CD14-positive monocyte (primary cell): Measurements from ENCODE around the gene SP100. TPM values are rescaled to one million over a fixed set of nuclear protein-coding genes. Genes with fewer than 3 reads are reported as not detected.

Experiments used
- DNase-seq, 3 donors: peaks; one replicate each; pipeline ENCODE4 v3.0.0-alpha.2; 2011 to 2022
- H2AFZ ChIP-seq: 2 replicates; pipeline ENCODE4 v1.6.0; 2012; ENCODE audit warnings: mild to moderate bottlenecking, low read depth, low read length, inconsistent platforms; ENCODE audit not compliant: insufficient read depth, poor library complexity, severe bottlenecking
- H3K27ac ChIP-seq, 2 donors: 1 replicate in 1 of 2; 2 replicates in 1 of 2; pipeline ENCODE4 v1.5.1; 2012 to 2013; ENCODE audit warnings: low read length in 2 of 2, control low read depth in 1 of 2, inconsistent platforms in 1 of 2, low read depth in 1 of 2, mild to moderate bottlenecking in 1 of 2
- H3K27me3 ChIP-seq, 2 donors: one replicate each; pipeline versions ENCODE4 v1.6.0 to v1.6.1; 2011 to 2013; ENCODE audit warnings: low read length in 2 of 2; ENCODE audit not compliant: control insufficient read depth in 2 of 2, insufficient read depth in 2 of 2
- H3K36me3 ChIP-seq, 2 donors: replicated peaks in 1 of 2; 1 replicate in 1 of 2; 2 replicates in 1 of 2; pipeline versions ENCODE4 v1.5.1 to v1.6.1; 2012 to 2013; ENCODE audit warnings: low read length in 2 of 2, control low read depth in 1 of 2, inconsistent platforms in 1 of 2, mild to moderate bottlenecking in 1 of 2; ENCODE audit not compliant: insufficient read depth in 2 of 2, control insufficient read depth in 1 of 2
- H3K4me1 ChIP-seq, 2 donors: 1 replicate in 1 of 2; 2 replicates in 1 of 2; pipeline versions ENCODE4 v1.5.1 to v1.6.1; 2012 to 2013; ENCODE audit warnings: low read length in 2 of 2, control low read depth in 1 of 2, inconsistent platforms in 1 of 2, mild to moderate bottlenecking in 1 of 2, moderate library complexity in 1 of 2; ENCODE audit not compliant: insufficient read depth in 2 of 2, control insufficient read depth in 1 of 2
- H3K4me2 ChIP-seq: replicated peaks from 2 replicates; pipeline ENCODE3; 2012; ENCODE audit warnings: low read length, moderate library complexity, mild to moderate bottlenecking; ENCODE audit not compliant: poor library complexity, severe bottlenecking; ENCODE audit errors: extremely low read depth
- H3K4me3 ChIP-seq, 3 experiments: fragments of 200-600 bp in 1 of 3; sonication (generic) in 1 of 3; replicated peaks in 1 of 3; 1 replicate in 2 of 3; 2 replicates in 1 of 3; pipeline ENCODE4 v1.5.1; 2011 to 2013; ENCODE audit warnings: low read length in 3 of 3, mild to moderate bottlenecking in 3 of 3, control low read depth in 2 of 3, low read depth in 2 of 3, inconsistent platforms in 1 of 3, moderate library complexity in 1 of 3
- H3K79me2 ChIP-seq: 2 replicates; pipeline ENCODE4 v1.6.0; 2012; ENCODE audit warnings: mild to moderate bottlenecking, control low read depth, inconsistent platforms, low read length, moderate library complexity; ENCODE audit not compliant: insufficient read depth
- H3K9ac ChIP-seq: 2 replicates; pipeline ENCODE4 v1.6.0; 2017; ENCODE audit warnings: low read length, mild to moderate bottlenecking; ENCODE audit not compliant: insufficient read depth, poor library complexity, severe bottlenecking
- H3K9me3 ChIP-seq, 2 donors: replicated peaks in 1 of 2; 1 replicate in 1 of 2; 2 replicates in 1 of 2; pipeline versions ENCODE4 v1.5.1 to v1.6.1; 2012 to 2013; ENCODE audit warnings: low read length in 2 of 2, control low read depth in 1 of 2; ENCODE audit not compliant: control insufficient read depth in 1 of 2, insufficient read depth in 1 of 2
- H4K20me1 ChIP-seq: 2 replicates; pipeline ENCODE4 v1.6.0; 2012; ENCODE audit warnings: mild to moderate bottlenecking, low read length, control low read depth, moderate library complexity; ENCODE audit not compliant: insufficient read depth
- H3K27ac Mint-ChIP-seq, 7 donors: one replicate each; pipeline ENCODE4 v1.8.0; 2020; ENCODE audit warnings: mild to moderate bottlenecking in 7 of 7, mixed read lengths in 7 of 7, moderate library complexity in 6 of 7, inconsistent platforms in 2 of 7
- H3K27me3 Mint-ChIP-seq, 3 donors: one replicate each; pipeline ENCODE4 v1.8.0; 2021 to 2022; ENCODE audit warnings: low read depth in 3 of 3, mild to moderate bottlenecking in 3 of 3, mixed read lengths in 3 of 3, moderate library complexity in 3 of 3, inconsistent platforms in 1 of 3
- H3K36me3 Mint-ChIP-seq, 2 donors: one replicate each; pipeline ENCODE4 v1.8.0; 2020; ENCODE audit warnings: mixed read lengths in 2 of 2, inconsistent platforms in 1 of 2, mild to moderate bottlenecking in 1 of 2
- H3K4me1 Mint-ChIP-seq: one replicate; pipeline ENCODE4 v1.8.0; 2020; ENCODE audit warnings: mild to moderate bottlenecking, mixed read lengths
- H3K4me3 Mint-ChIP-seq, 2 donors: one replicate each; pipeline ENCODE4 v1.8.0; 2020; ENCODE audit warnings: mild to moderate bottlenecking in 2 of 2, mixed read lengths in 2 of 2, moderate library complexity in 1 of 2
- H3K9me3 Mint-ChIP-seq, 7 donors: one replicate each; pipeline ENCODE4 v1.8.0; 2020 to 2022; ENCODE audit warnings: mixed read lengths in 7 of 7, mild to moderate bottlenecking in 6 of 7, moderate library complexity in 6 of 7, inconsistent platforms in 2 of 7
- WGBS: methylation state at CpG from one replicate; pipeline ENCODE4 v1.1.5; 2013; ENCODE audit warnings: missing lambda C conversion rate; ENCODE audit not compliant: insufficient coverage; 5-methylcytosine and 5-hydroxymethylcytosine counted together
- intact Hi-C, 2 donors: fragments of 100-400 bp; cut with micrococcal nuclease; formaldehyde crosslinking; loops; one replicate each; pipeline versions ENCODE4 v1.15.0 to v1.15.1; 2023
- polyA plus RNA-seq, 3 donors: library from polyadenylated mRNA; depleted of rRNA in 1 of 3; unstranded in 2 of 3; stranded (reverse) in 1 of 3; fragments of 300-500 nt in 2 of 3; fragments of >200 nt in 1 of 3; fragmentation: Illumina TruSeq in 2 of 3; gene quantifications; 1 replicate in 2 of 3; 2 replicates in 1 of 3; pipeline ENCODE4 v1.2.3, GENCODE V29; 2012 to 2021
- TF ChIP-seq, protein P1 (sequence below): fragments of 200-600 bp; IDR thresholded peaks from one replicate; pipeline ENCODE4 v1.8.0; 2022; ENCODE audit warnings: antibody characterized with exemption, mild to moderate bottlenecking

Gene SP100
- polyA plus RNA-seq, 3 donors, result 68.1 to 101 (median 97.4) TPM

DNA sequence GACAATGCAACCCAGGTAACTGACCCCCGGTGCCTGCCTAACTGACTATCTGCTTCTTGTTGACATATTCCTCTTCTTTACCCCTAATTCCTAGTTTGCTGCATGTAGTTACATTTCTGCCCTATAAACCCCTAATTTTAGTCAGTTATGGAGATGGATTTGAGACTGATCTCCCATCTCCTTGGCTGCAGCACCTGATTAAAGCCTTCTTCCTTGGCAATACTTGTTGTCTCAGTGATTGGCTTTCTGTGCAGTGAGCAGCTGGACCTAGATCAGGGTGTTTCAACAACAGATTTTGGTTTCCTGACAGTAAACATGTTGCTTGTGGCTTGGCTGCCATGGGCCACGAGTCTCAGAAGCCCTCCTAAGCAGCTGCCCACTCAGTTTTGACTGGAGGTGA, 105.4 kb downstream of the SP100 start:
- Histone ChIP-seq H3K9ac (no peak overlapping the region), H3K27me3 (no peaks in the 10 kb centered on the region), H4K20me1 (no peaks in the 10 kb centered on the region), H3K79me2 (no peaks in the 10 kb centered on the region), H2AFZ (no peak overlapping the region), H3K27ac (no peak overlapping the region), H3K4me2 (no peak overlapping the region), H3K4me1 (no peaks in the 10 kb centered on the region), H3K4me3 (no peak overlapping the region), H3K36me3 (peaks cover 0 to 19% of the 10 kb centered on the region in 2 donors), H3K9me3 (peaks cover 43 to 49% of the 10 kb centered on the region in 2 donors)
- no peak overlapping the region for H3K27ac Mint-ChIP-seq
- peaks cover 33 to 52% (median 48%) of the 10 kb centered on the region in 7 donors for H3K9me3 Mint-ChIP-seq
- peaks cover 23 to 36% of the 10 kb centered on the region in 2 donors for H3K36me3 Mint-ChIP-seq
- no peaks in the 10 kb centered on the region for H3K27me3 Mint-ChIP-seq
- 88% methylated on average over 2 of the region's 2 CpGs for WGBS
- DNase-seq, result no peak
- TF ChIP-seq, protein P1, sequence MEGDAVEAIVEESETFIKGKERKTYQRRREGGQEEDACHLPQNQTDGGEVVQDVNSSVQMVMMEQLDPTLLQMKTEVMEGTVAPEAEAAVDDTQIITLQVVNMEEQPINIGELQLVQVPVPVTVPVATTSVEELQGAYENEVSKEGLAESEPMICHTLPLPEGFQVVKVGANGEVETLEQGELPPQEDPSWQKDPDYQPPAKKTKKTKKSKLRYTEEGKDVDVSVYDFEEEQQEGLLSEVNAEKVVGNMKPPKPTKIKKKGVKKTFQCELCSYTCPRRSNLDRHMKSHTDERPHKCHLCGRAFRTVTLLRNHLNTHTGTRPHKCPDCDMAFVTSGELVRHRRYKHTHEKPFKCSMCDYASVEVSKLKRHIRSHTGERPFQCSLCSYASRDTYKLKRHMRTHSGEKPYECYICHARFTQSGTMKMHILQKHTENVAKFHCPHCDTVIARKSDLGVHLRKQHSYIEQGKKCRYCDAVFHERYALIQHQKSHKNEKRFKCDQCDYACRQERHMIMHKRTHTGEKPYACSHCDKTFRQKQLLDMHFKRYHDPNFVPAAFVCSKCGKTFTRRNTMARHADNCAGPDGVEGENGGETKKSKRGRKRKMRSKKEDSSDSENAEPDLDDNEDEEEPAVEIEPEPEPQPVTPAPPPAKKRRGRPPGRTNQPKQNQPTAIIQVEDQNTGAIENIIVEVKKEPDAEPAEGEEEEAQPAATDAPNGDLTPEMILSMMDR, result no peak
- no peaks in the 10 kb centered on the region for H3K4me1 Mint-ChIP-seq
- intact Hi-C loops, result no loop called here
- H3K4me3 Mint-ChIP-seq, result no peak overlapping the region

DNA sequence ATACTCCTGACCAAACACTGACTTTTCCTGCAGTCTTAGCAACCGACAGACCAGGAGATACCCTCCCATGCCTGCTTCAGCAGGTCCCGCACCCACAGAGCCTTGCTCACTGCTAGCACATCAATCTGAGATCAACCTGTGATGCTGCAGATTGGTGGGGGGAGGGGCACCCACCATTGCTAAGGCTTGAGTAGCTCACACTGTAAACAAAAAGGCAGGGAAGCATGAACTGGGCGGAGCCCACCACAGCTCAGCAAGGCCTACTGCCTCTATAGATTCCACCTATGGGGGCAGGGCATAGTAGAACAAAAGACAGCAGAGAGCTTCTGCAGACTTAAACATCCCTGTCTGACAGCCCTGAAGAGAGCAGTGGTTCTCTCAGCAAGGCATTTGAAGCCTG, 109.7 kb downstream of the SP100 start:
- DNase-seq, result no peak

More for the DNA sequence above, 109.7 kb downstream of the SP100 start:
- Mint-ChIP-seq H3K9me3 (peaks cover 51 to 83% (median 75%) of the 10 kb centered on the region in 7 donors), H3K36me3 (peaks cover 11 to 18% of the 10 kb centered on the region in 2 donors), H3K27ac (no peak overlapping the region), H3K4me3 (no peak overlapping the region), H3K27me3 (peaks cover 0 to 1% (median 0%) of the 10 kb centered on the region in 3 donors), H3K4me1 (no peaks in the 10 kb centered on the region)
- H3K27ac ChIP-seq, result no peak overlapping the region
- H3K4me1 ChIP-seq, result no peaks in the 10 kb centered on the region
- H3K4me3 ChIP-seq, result no peak overlapping the region
- H3K9me3 ChIP-seq, result peaks cover 44 to 56% of the 10 kb centered on the region in 2 donors
- intact Hi-C loops, result no loop called here
- no peaks in the 10 kb centered on the region for H3K79me2 ChIP-seq
- no peak overlapping the region for H2AFZ ChIP-seq
- TF ChIP-seq, protein P1, result no peak
- H4K20me1 ChIP-seq, result no peaks in the 10 kb centered on the region
- H3K36me3 ChIP-seq, result peaks cover 0 to 18% of the 10 kb centered on the region in 2 donors
- H3K27me3 ChIP-seq, result no peaks in the 10 kb centered on the region
- H3K9ac ChIP-seq, result no peak overlapping the region
- WGBS, result 100% methylated on average over 1 of the region's 3 CpGs
- H3K4me2 ChIP-seq, result no peak overlapping the region
